Astrocyte (in vitro differentiated cells and primary cell): Measurements from ENCODE around the gene VWA8.
A peak's percentile ranks its signal among the peaks of the same experiment; 100 is the strongest.

ENCODE experiments used
- EZH2 ChIP-seq: IDR thresholded peaks from 2 replicates; pipeline ENCODE4 v1.6.1; 2012; ENCODE audit warnings: mild to moderate bottlenecking, low read length, inconsistent platforms; ENCODE audit not compliant: insufficient read depth
- TF ChIP-seq, protein P1 (sequence below): IDR thresholded peaks from 2 replicates; pipeline ENCODE4 v1.5.1; 2011; ENCODE audit warnings: low read depth, mild to moderate bottlenecking, inconsistent platforms, low read length, moderate library complexity; ENCODE audit not compliant: insufficient read depth

DNA sequence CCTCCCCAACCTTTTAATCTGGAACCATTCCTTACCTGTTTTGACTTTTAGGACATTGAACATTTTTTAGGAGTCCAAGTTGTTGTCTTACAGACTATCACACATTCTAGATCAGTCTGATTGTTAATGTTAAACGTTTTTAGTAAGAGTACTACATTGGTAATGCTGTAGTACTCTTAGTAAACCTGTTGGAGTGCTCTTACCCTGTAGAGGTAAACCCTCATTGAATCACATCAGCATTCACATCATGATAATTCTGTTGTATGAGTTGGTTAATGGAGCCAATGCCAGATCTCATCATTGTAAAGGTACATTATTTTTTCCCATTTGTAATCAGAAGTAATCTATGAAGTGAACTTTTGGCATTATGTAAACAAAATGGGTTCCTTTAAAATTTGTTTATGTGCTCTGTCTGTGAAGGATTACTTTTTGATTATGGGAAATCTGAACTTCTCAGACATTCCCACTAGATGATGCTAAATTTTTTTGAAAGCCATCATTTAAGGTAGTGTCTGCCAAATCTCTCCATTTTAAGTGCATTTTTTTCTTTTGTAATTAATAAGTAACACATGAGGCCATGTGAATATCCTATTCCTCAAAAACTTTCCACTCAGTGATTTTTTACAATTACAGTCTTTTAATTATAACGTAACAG is 55.2 kb downstream of the VWA8 start:
- TF ChIP-seq, protein P1, sequence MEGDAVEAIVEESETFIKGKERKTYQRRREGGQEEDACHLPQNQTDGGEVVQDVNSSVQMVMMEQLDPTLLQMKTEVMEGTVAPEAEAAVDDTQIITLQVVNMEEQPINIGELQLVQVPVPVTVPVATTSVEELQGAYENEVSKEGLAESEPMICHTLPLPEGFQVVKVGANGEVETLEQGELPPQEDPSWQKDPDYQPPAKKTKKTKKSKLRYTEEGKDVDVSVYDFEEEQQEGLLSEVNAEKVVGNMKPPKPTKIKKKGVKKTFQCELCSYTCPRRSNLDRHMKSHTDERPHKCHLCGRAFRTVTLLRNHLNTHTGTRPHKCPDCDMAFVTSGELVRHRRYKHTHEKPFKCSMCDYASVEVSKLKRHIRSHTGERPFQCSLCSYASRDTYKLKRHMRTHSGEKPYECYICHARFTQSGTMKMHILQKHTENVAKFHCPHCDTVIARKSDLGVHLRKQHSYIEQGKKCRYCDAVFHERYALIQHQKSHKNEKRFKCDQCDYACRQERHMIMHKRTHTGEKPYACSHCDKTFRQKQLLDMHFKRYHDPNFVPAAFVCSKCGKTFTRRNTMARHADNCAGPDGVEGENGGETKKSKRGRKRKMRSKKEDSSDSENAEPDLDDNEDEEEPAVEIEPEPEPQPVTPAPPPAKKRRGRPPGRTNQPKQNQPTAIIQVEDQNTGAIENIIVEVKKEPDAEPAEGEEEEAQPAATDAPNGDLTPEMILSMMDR: peak; percentile 54
- TF ChIP-seq EZH2: no peak
